Fibroblast of lung (primary cell): ENCODE data around the gene ANXA10.
"Not testable (repeated sequence)": the region's sequence is repeated elsewhere in the genome, so short reads cannot be mapped to it uniquely, and the experiment has no call there.

Experiments
- CTCF ChIP-seq, 2 donors: IDR thresholded peaks in 1 of 2; conservative IDR thresholded peaks in 1 of 2; 1 replicate in 1 of 2; 2 replicates in 1 of 2; pipeline ENCODE4 v1.5.1; 2011 to 2012; ENCODE audit warnings: low read length in 2 of 2, control low read depth in 1 of 2, inconsistent platforms in 1 of 2, low read depth in 1 of 2, mild to moderate bottlenecking in 1 of 2
- EZH2 ChIP-seq: IDR thresholded peaks from 2 replicates; pipeline ENCODE4 v1.5.1; 2012; ENCODE audit warnings: low read length, control low read depth, mild to moderate bottlenecking; ENCODE audit errors: missing control alignments

GRCh38 chr4:168137695-168138094, 45.4 kb downstream of the ANXA10 start:
- TF ChIP-seq EZH2; CTCF (conservative IDR thresholded peaks at IDR 0.05 in 1 of 2, IDR thresholded peaks at IDR 0.05 in 1 of 2; ENCODE audit: low read depth in 1 of 2, low read length in 2 of 2): not testable (repeated sequence)
